Skeletal muscle tissue (tissue), 4 donors: ENCODE data around the gene BRD3OS. TPM values are rescaled to one million over a fixed set of nuclear protein-coding genes. Genes with fewer than 3 reads are reported as not detected.

Source experiments
- H3K27ac ChIP-seq: one replicate; pipeline ENCODE4 v1.7.0; 2013; ENCODE audit warnings: mild to moderate bottlenecking, low read depth, low read length, inconsistent platforms
- H3K27me3 ChIP-seq, 3 donors: one replicate each; pipeline ENCODE4 v1.7.0; 2013; ENCODE audit warnings: low read length in 3 of 3; ENCODE audit not compliant: control insufficient read depth in 3 of 3, insufficient read depth in 3 of 3
- H3K36me3 ChIP-seq, 3 donors: one replicate each; pipeline ENCODE4 v1.7.0; 2013; ENCODE audit warnings: low read length in 3 of 3; ENCODE audit not compliant: control insufficient read depth in 3 of 3, insufficient read depth in 3 of 3
- H3K4me1 ChIP-seq, 3 donors: one replicate each; pipeline ENCODE4 v1.7.0; 2013; ENCODE audit warnings: low read length in 3 of 3, mild to moderate bottlenecking in 3 of 3; ENCODE audit not compliant: control insufficient read depth in 3 of 3, insufficient read depth in 3 of 3
- H3K4me3 ChIP-seq, 3 donors: one replicate each; pipeline ENCODE4 v1.7.0; 2013; ENCODE audit warnings: low read length in 3 of 3
- H3K9ac ChIP-seq, 3 donors: one replicate each; pipeline ENCODE4 v1.7.0; 2013; ENCODE audit warnings: low read length in 3 of 3, mild to moderate bottlenecking in 3 of 3, moderate library complexity in 2 of 3, low read depth in 1 of 3
- H3K9me3 ChIP-seq, 3 donors: one replicate each; pipeline ENCODE4 v1.7.0; 2013; ENCODE audit warnings: low read length in 3 of 3; ENCODE audit not compliant: control insufficient read depth in 3 of 3
- total RNA-seq: library from RNA; depleted of rRNA; stranded (reverse); fragments of >200 nt; gene quantifications from one replicate; pipeline ENCODE4 v1.2.3, GENCODE V29; 2014
- donor health status: Osteomylitis.

Gene BRD3OS
- total RNA-seq, 1 donor from 2014 or later = 3.7 TPM

GRCh38 chr9:133979921-133980863, 45.1 kb upstream of the BRD3OS start:
- Histone ChIP-seq H3K27ac (no peak overlapping the region), H3K4me3 (peak overlapping the region in 2 of 3 donors; percentile 43 to 49), H3K27me3 (peaks cover 8 to 36% (median 15%) of the 10 kb centered on the region in 3 donors), H3K36me3 (no peaks in the 10 kb centered on the region), H3K9ac (no peak overlapping the region), H3K4me1 (peaks cover 13 to 19% (median 18%) of the 10 kb centered on the region in 3 donors), H3K9me3 (no peaks in the 10 kb centered on the region)

- Histone ChIP-seq H3K27ac (no peak overlapping the region), H3K9ac (no peak overlapping the region), H3K4me3 (no peak overlapping the region), H3K4me1 (peaks cover 13 to 19% (median 18%) of the 10 kb centered on the region in 3 donors), H3K27me3 (peaks cover 8 to 36% (median 15%) of the 10 kb centered on the region in 3 donors), H3K36me3 (no peaks in the 10 kb centered on the region), H3K9me3 (no peaks in the 10 kb centered on the region)
Measured at GRCh38 chr9:133980864-133981588, 44.3 kb upstream of the BRD3OS start.

GRCh38 chr9:133981589-133981957, 43.7 kb upstream of the BRD3OS start:
- Histone ChIP-seq H3K27me3 (peaks cover 8 to 36% (median 18%) of the 10 kb centered on the region in 3 donors), H3K9ac (no peak overlapping the region), H3K9me3 (no peaks in the 10 kb centered on the region), H3K36me3 (no peaks in the 10 kb centered on the region), H3K4me3 (no peak overlapping the region), H3K27ac (no peak overlapping the region), H3K4me1 (peaks cover 13 to 19% (median 18%) of the 10 kb centered on the region in 3 donors)

GRCh38 chr9:133981958-133982681, 43.2 kb upstream of the BRD3OS start:
- Histone ChIP-seq H3K9me3 (no peaks in the 10 kb centered on the region), H3K4me3 (no peak overlapping the region), H3K9ac (no peak overlapping the region), H3K36me3 (no peaks in the 10 kb centered on the region), H3K27me3 (peaks cover 8 to 35% (median 20%) of the 10 kb centered on the region in 3 donors), H3K4me1 (peaks cover 13 to 19% (median 18%) of the 10 kb centered on the region in 3 donors), H3K27ac (no peak overlapping the region)

- H3K27me3 ChIP-seq = peaks cover 8 to 32% (median 24%) of the 10 kb centered on the region in 3 donors
- H3K27ac ChIP-seq = no peak overlapping the region
- no peaks in the 10 kb centered on the region for H3K36me3 ChIP-seq
- H3K4me1 ChIP-seq = peaks cover 13 to 19% (median 18%) of the 10 kb centered on the region in 3 donors
- H3K4me3 ChIP-seq = no peak overlapping the region
- H3K9ac ChIP-seq = no peak overlapping the region
- no peaks in the 10 kb centered on the region for H3K9me3 ChIP-seq
Measured at GRCh38 chr9:133982971-133983720, 42.1 kb upstream of the BRD3OS start.

GRCh38 chr9:133986061-133986460, 39.2 kb upstream of the BRD3OS start:
- Histone ChIP-seq H3K27ac (no peak overlapping the region), H3K9me3 (no peaks in the 10 kb centered on the region), H3K36me3 (no peaks in the 10 kb centered on the region), H3K4me3 (no peak overlapping the region), H3K27me3 (peaks cover 9 to 25% (median 23%) of the 10 kb centered on the region in 3 donors), H3K9ac (no peak overlapping the region), H3K4me1 (peaks cover 2 to 9% (median 2%) of the 10 kb centered on the region in 3 donors)

DNA sequence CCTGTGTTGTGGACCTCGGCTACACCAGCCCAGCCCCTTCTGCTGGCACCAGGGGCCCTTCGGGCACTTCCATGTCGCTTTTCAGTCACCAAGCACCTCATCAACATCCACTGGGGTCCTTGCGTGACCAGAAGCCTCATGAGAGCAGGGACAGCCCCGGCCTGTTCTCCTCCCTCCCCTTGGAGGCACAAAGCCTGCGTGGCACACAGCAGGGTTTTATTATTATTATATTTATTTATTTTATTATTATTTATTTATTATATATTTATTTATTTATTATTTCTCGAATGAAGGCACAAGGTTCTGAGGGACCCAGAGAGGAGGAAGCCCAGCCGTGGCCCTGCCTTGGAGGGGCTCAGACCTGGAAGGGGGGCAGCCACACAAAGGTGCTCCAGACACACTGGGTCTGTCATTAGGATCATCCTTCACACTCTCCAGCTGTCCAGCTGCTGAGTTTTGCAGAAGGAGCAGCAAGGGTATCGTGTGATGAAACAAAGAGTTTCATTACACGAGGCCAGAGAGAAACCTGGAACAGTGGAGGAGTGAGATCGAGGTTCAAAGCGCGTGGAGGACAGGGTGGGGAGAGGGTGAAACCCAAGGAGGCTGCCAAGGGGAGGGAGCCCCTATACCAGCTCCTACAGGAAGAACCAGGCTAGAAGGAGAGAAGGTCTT, 38.4 kb upstream of the BRD3OS start:
- no peak overlapping the region for H3K9ac ChIP-seq
- peaks cover 10 to 27% (median 26%) of the 10 kb centered on the region in 3 donors for H3K27me3 ChIP-seq
- peaks cover 4 to 9% (median 4%) of the 10 kb centered on the region in 3 donors for H3K4me1 ChIP-seq
- H3K4me3 ChIP-seq = no peak overlapping the region
- no peak overlapping the region for H3K27ac ChIP-seq
- H3K36me3 ChIP-seq = no peaks in the 10 kb centered on the region
- H3K9me3 ChIP-seq = no peaks in the 10 kb centered on the region

DNA sequence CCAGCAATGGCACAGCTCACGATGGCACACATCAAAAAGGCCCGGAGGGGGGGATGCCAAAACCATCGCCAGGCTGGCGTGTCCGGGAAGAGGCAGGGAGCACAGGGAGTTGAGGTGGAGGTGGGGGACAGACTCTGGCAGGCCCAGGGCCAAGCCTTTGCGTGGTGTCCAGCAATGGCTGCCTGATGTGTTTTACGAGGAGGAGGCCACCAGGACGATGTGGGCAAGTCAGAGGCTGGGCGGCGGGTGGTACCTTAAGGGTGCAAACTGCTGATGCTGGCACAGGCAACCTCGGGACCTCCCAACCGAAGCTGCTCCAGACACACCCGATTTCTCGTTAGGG, 37.9 kb upstream of the BRD3OS start:
- H3K4me3 ChIP-seq = no peak overlapping the region
- no peak overlapping the region for H3K27ac ChIP-seq
- H3K36me3 ChIP-seq = no peaks in the 10 kb centered on the region
- no peaks in the 10 kb centered on the region for H3K9me3 ChIP-seq
- H3K27me3 ChIP-seq = peaks cover 14 to 27% (median 27%) of the 10 kb centered on the region in 3 donors
- no peak overlapping the region for H3K9ac ChIP-seq
- H3K4me1 ChIP-seq = peaks cover 4 to 9% (median 4%) of the 10 kb centered on the region in 3 donors
